Measurements from ENCODE around the gene DGLUCY.
"Not testable (repeated sequence)": the region's sequence is repeated elsewhere in the genome, so short reads cannot be mapped to it uniquely, and the experiment has no call there.

The DGLUCY gene

GRCh38 chr14:91261986-91262549, 148.2 kb downstream of the DGLUCY start:
- TF ChIP-seq CTCF (IDR thresholded peaks at IDR 0.05; ENCODE audit: low read depth, low read length, missing control alignments): no peak
- DNase-seq (ENCODE audit: low read depth): no peak
- H3K4me3 ChIP-seq (ENCODE audit: low read depth, low read length): no peak overlapping the region

GRCh38 chr14:91263329-91263728, 149.5 kb downstream of the DGLUCY start:
- no peak overlapping the region for H3K4me3 ChIP-seq (ENCODE audit: low read depth, low read length)
- TF ChIP-seq CTCF (IDR thresholded peaks at IDR 0.05; ENCODE audit: low read depth, low read length, missing control alignments): no peak
- DNase-seq (ENCODE audit: low read depth): no peak

- DNase-seq (ENCODE audit: low read depth): no peak
- TF ChIP-seq CTCF (IDR thresholded peaks at IDR 0.05; ENCODE audit: low read depth, low read length, missing control alignments): no peak
- H3K4me3 ChIP-seq (ENCODE audit: low read depth, low read length): no peak overlapping the region
Observed at GRCh38 chr14:91264151-91265150, 150.6 kb downstream of the DGLUCY start.

DNA sequence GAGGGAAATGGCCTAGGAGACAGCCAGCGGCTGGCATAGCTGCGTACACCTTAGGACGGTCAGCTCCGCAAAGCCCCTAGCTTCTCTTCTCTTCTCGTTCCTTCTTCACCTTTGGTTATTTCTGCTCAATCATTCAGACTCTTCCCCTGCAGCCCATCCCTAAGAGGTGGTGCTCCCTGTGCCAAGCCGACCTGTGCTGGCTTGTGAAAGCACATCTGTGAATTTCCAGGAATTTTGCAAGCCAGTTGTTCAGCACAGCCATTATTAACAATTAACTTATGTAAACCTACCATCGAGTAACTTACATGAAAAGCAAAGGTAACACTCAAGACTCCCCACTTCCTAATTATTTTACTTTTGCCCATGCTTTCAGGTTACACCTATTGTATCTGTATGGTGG, 151.5 kb downstream of the DGLUCY start:
- H3K4me3 ChIP-seq (ENCODE audit: low read depth, low read length): no peak overlapping the region
- TF ChIP-seq CTCF (IDR thresholded peaks at IDR 0.05; ENCODE audit: low read depth, low read length, missing control alignments): no peak
- DNase-seq (ENCODE audit: low read depth): no peak

- not testable (repeated sequence) for DNase-seq (ENCODE audit: low read depth)
Observed at GRCh38 chr14:91266276-91266675, 152.4 kb downstream of the DGLUCY start.

DNA sequence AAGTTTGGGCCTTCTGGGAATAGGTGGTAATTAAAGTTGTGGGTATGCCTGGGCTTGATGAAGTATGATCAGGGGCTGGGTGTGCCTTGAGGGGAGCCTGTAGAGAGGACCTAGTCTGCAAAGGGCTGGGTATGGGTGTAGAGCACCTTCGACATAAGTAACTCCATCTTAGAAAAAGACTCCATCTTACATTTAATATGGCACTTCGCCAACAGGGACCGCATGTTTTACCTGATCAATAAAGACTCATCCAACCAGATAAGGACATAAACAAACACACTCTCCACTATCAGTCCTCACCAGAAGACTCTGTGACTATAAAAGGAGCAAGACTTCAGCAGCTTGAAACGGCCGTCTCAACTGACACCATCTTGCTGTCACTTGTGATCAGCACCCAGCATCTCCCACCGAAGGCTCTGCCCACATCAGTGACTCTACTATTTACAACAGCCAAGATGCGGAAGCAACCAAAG, 154.1 kb downstream of the DGLUCY start:
- no peak for DNase-seq (ENCODE audit: low read depth)
- H3K4me3 ChIP-seq (ENCODE audit: low read depth, low read length): no peak overlapping the region
- no peak for TF ChIP-seq CTCF (IDR thresholded peaks at IDR 0.05; ENCODE audit: low read depth, low read length, missing control alignments)

More at GRCh38 chr14:91266276-91266675, 152.4 kb downstream of the DGLUCY start:
- not testable (repeated sequence) for H3K4me3 ChIP-seq (ENCODE audit: low read depth, low read length)
